ENCODE results near the gene TOP3B. TPM values are rescaled to one million over a fixed set of nuclear protein-coding genes. Genes with fewer than 3 reads are reported as not detected.

TOP3B gene
- total and polyA plus RNA-seq, 2 donors from 2014 or later: 8.1 to 26.7 TPM

GRCh38 chr22:21951931-21952465 lies 30.6 kb downstream of the TOP3B start:
- FAIRE-seq: no peak

GRCh38 chr22:21951062-21951461 lies 31.5 kb downstream of the TOP3B start:
- Histone ChIP-seq H3K4me3 (ENCODE audit: low read length in 3 of 3) (peak overlapping the region in 1 of 3 donors; percentile 11), H3K9ac (ENCODE audit: low read length in 3 of 3) (no peak overlapping the region), H3K4me1 (ENCODE audit: control insufficient read depth in 2 of 3, insufficient read depth in 2 of 3, low read depth in 1 of 3, low read length in 3 of 3) (peaks cover 0 to 7% (median 3%) of the 10 kb centered on the region in 3 donors), H3K36me3 (ENCODE audit: control insufficient read depth in 2 of 3, insufficient read depth in 3 of 3, low read length in 3 of 3) (no peaks in the 10 kb centered on the region), H3K27me3 (ENCODE audit: control insufficient read depth, insufficient read depth, low read length) (no peaks in the 10 kb centered on the region), H3K27ac (ENCODE audit: low read depth in 2 of 2, low read length in 2 of 2) (no peak overlapping the region), H3K9me3 (ENCODE audit: control insufficient read depth in 2 of 3, insufficient read depth in 1 of 3, low read length in 3 of 3) (no peaks in the 10 kb centered on the region)
- intact Hi-C loops (cut with DNase I): no loop called here
- TF ChIP-seq CTCF (IDR thresholded peaks at IDR 0.05; ENCODE audit: borderline replicate concordance, extremely low read depth, insufficient read depth): no peak
- FAIRE-seq: no peak
- DNase-seq: no peak

More at GRCh38 chr22:21951931-21952465, 30.6 kb downstream of the TOP3B start:
- H3K4me1 ChIP-seq (ENCODE audit: control insufficient read depth in 2 of 3, insufficient read depth in 2 of 3, low read depth in 1 of 3, low read length in 3 of 3): peaks cover 0 to 7% (median 3%) of the 10 kb centered on the region in 3 donors
- intact Hi-C loops (cut with DNase I): no loop called here
- H3K36me3 ChIP-seq (ENCODE audit: control insufficient read depth in 2 of 3, insufficient read depth in 3 of 3, low read length in 3 of 3): no peaks in the 10 kb centered on the region
- H3K9ac ChIP-seq (ENCODE audit: low read length in 3 of 3): peak overlapping the region in 1 of 3 donors; percentile 67
- H3K4me3 ChIP-seq (ENCODE audit: low read length in 3 of 3): peak overlapping the region; percentile 33 to 74 (median 67)
- no peaks in the 10 kb centered on the region for H3K27me3 ChIP-seq (ENCODE audit: control insufficient read depth, insufficient read depth, low read length)
- no peaks in the 10 kb centered on the region for H3K9me3 ChIP-seq (ENCODE audit: control insufficient read depth in 2 of 3, insufficient read depth in 1 of 3, low read length in 3 of 3)
- H3K27ac ChIP-seq (ENCODE audit: low read depth in 2 of 2, low read length in 2 of 2): peak overlapping the region in 1 of 2 donors; percentile 33
- no peak for TF ChIP-seq CTCF (IDR thresholded peaks at IDR 0.05; ENCODE audit: borderline replicate concordance, extremely low read depth, insufficient read depth)
- DNase-seq: peak in 4 of 5 donors; percentile 32 to 67 (median 46)

- Histone ChIP-seq H3K4me3 (ENCODE audit: low read length in 3 of 3) (no peak overlapping the region), H3K36me3 (ENCODE audit: control insufficient read depth in 2 of 3, insufficient read depth in 3 of 3, low read length in 3 of 3) (peaks cover under 1 to 6% (median 3%) of the 10 kb centered on the region in 3 donors), H3K9me3 (ENCODE audit: control insufficient read depth in 2 of 3, insufficient read depth in 1 of 3, low read length in 3 of 3) (no peaks in the 10 kb centered on the region), H3K27me3 (ENCODE audit: control insufficient read depth, insufficient read depth, low read length) (no peaks in the 10 kb centered on the region), H3K27ac (ENCODE audit: low read depth in 2 of 2, low read length in 2 of 2) (peak overlapping the region in 1 of 2 donors; percentile 70), H3K9ac (ENCODE audit: low read length in 3 of 3) (no peak overlapping the region), H3K4me1 (ENCODE audit: control insufficient read depth in 2 of 3, insufficient read depth in 2 of 3, low read depth in 1 of 3, low read length in 3 of 3) (peaks cover 0 to 10% (median 3%) of the 10 kb centered on the region in 3 donors)
- TF ChIP-seq CTCF (IDR thresholded peaks at IDR 0.05; ENCODE audit: borderline replicate concordance, extremely low read depth, insufficient read depth): no peak
- DNase-seq (no peak), FAIRE-seq (no peak)
- intact Hi-C loops (cut with DNase I): no loop called here
Observed at GRCh38 chr22:21949948-21950347, 32.6 kb downstream of the TOP3B start.

GRCh38 chr22:21949569-21949918 lies 33.0 kb downstream of the TOP3B start:
- no peaks in the 10 kb centered on the region for H3K9me3 ChIP-seq (ENCODE audit: control insufficient read depth in 2 of 3, insufficient read depth in 1 of 3, low read length in 3 of 3)
- no peak for DNase-seq
- no peak for FAIRE-seq
- peak overlapping the region; percentile 48 to 70 for H3K27ac ChIP-seq (ENCODE audit: low read depth in 2 of 2, low read length in 2 of 2)
- peaks cover 0 to 13% (median 3%) of the 10 kb centered on the region in 3 donors for H3K4me1 ChIP-seq (ENCODE audit: control insufficient read depth in 2 of 3, insufficient read depth in 2 of 3, low read depth in 1 of 3, low read length in 3 of 3)
- no peak overlapping the region for H3K4me3 ChIP-seq (ENCODE audit: low read length in 3 of 3)
- no peaks in the 10 kb centered on the region for H3K27me3 ChIP-seq (ENCODE audit: control insufficient read depth, insufficient read depth, low read length)
- no peak overlapping the region for H3K9ac ChIP-seq (ENCODE audit: low read length in 3 of 3)
- no peak for TF ChIP-seq CTCF (IDR thresholded peaks at IDR 0.05; ENCODE audit: borderline replicate concordance, extremely low read depth, insufficient read depth)
- peaks cover 3 to 9% (median 4%) of the 10 kb centered on the region in 3 donors for H3K36me3 ChIP-seq (ENCODE audit: control insufficient read depth in 2 of 3, insufficient read depth in 3 of 3, low read length in 3 of 3)
- intact Hi-C loops (cut with DNase I): no loop called here

Measured in kidney (tissue), 14 donors.